GM12878 (cell line): Measurements from ENCODE around the gene DDC. TPM values are rescaled to one million over a fixed set of nuclear protein-coding genes. Genes with fewer than 3 reads are reported as not detected.

ENCODE experiments used
- ATAC-seq: fragments of 200-7000 bp; cut with Tn5 transposase; 3 replicates; pipeline ENCODE4 v1.9.1; 2020; ENCODE audit warnings: mild to moderate bottlenecking, moderate library complexity
- BruUV-seq: library from RNA; stranded (reverse); fragments of 400-500 nt; replicated peaks from 2 replicates; lab custom pipeline; 2021; lab: Mats Ljungman, UMichigan
- CTCF ChIA-PET: fragments of 300-600 bp; sonication (Branson Sonifier 250); formaldehyde crosslinking; extraction: SDS; loops from one replicate; lab custom pipeline; 2021; ENCODE audit warnings: inconsistent platforms; lab: Yijun Ruan, JAX
- POLR2A ChIA-PET: fragments of 350-600 bp; formaldehyde crosslinking; extraction: SDS; loops from one replicate; lab custom pipeline; 2021; ENCODE audit warnings: inconsistent platforms; lab: Charles Lee
- RAD21 ChIA-PET: fragments of 300-600 bp; sonication (Branson Sonifier 250); formaldehyde crosslinking; loops from one replicate; lab custom pipeline; 2023; ENCODE audit warnings: antibody characterized with exemption; ENCODE audit not compliant: unreplicated experiment; lab: Charles Lee
- SMC1A ChIA-PET: fragments of 300-600 bp; sonication (Branson Sonifier 250); formaldehyde crosslinking; loops from one replicate; lab custom pipeline; 2023; ENCODE audit not compliant: unreplicated experiment, uncharacterized antibody; lab: Charles Lee
- DNase-seq: peaks from one replicate; pipeline ENCODE4 v3.0.0-alpha.2; 2011; ENCODE audit warnings: low read depth, low spot score
- FAIRE-seq: peaks from 3 replicates; lab custom pipeline; 2011; peaks lifted over from hg19 to GRCh38; lab: Jason Lieb, UNC
- H2AFZ ChIP-seq: 2 replicates; pipeline ENCODE4 v1.6.0; 2011; ENCODE audit warnings: low read depth, low read length, control low read depth; ENCODE audit not compliant: control insufficient read depth
- H3K27ac ChIP-seq: 2 replicates; pipeline ENCODE4 v1.5.1; 2011; ENCODE audit warnings: control low read depth; ENCODE audit not compliant: control insufficient read depth, insufficient read depth
- H3K27me3 ChIP-seq, 2 experiments: replicated peaks in 1 of 2; 2 replicates each; pipeline versions ENCODE4 v1.6.0 to v1.6.1; 2011; ENCODE audit warnings: low read length in 1 of 2; ENCODE audit not compliant: control insufficient read depth in 2 of 2, insufficient read depth in 2 of 2
- H3K36me3 ChIP-seq, 2 experiments: 2 replicates each; pipeline ENCODE4 v1.5.1; 2011; ENCODE audit warnings: low read length in 1 of 2; ENCODE audit not compliant: control insufficient read depth in 2 of 2, insufficient read depth in 2 of 2
- H3K4me1 ChIP-seq: 2 replicates; pipeline ENCODE4 v1.6.1; 2011; ENCODE audit warnings: mild to moderate bottlenecking, low read length, moderate library complexity, mixed read lengths; ENCODE audit not compliant: control insufficient read depth, insufficient read depth
- H3K4me2 ChIP-seq: 2 replicates; pipeline ENCODE4 v1.6.0; 2011; ENCODE audit warnings: control low read depth; ENCODE audit not compliant: control insufficient read depth, insufficient read depth
- H3K4me3 ChIP-seq: fragments of 200-600 bp; sonication (generic); 2 replicates; pipeline ENCODE4 v1.5.1; 2016
- H3K79me2 ChIP-seq: 2 replicates; pipeline ENCODE4 v1.6.0; 2011; ENCODE audit warnings: low read length; ENCODE audit not compliant: control insufficient read depth, insufficient read depth
- H3K9ac ChIP-seq: 2 replicates; pipeline ENCODE4 v1.8.0; 2011; ENCODE audit warnings: low read length, control low read depth, mixed read lengths; ENCODE audit not compliant: control insufficient read depth, insufficient read depth
- H3K9me3 ChIP-seq: replicated peaks from 3 replicates; pipeline ENCODE4 v1.5.1; 2011; ENCODE audit warnings: mild to moderate bottlenecking, low read length; ENCODE audit not compliant: control insufficient read depth, insufficient read depth
- H4K20me1 ChIP-seq: 2 replicates; pipeline ENCODE4 v1.6.0; 2011; ENCODE audit not compliant: control insufficient read depth, insufficient read depth
- CREB1 ChIP-seq: IDR thresholded peaks from 2 replicates; pipeline ENCODE4 v1.6.1; 2012; ENCODE audit warnings: low read depth, mild to moderate bottlenecking, inconsistent platforms
- DPF2 ChIP-seq: fragments of 450-650 bp; IDR thresholded peaks from 2 replicates; pipeline ENCODE4 v1.6.1; 2017; ENCODE audit warnings: mild to moderate bottlenecking
- LARP7 ChIP-seq: fragments of 450-650 bp; IDR thresholded peaks from 2 replicates; pipeline ENCODE4 v1.6.1; 2017; ENCODE audit warnings: mild to moderate bottlenecking
- NFYB ChIP-seq: IDR thresholded peaks from 2 replicates; pipeline ENCODE4 v1.6.1; 2011; ENCODE audit warnings: low read depth, mild to moderate bottlenecking, low read length, improper control_type of control experiment, moderate library complexity; ENCODE audit not compliant: insufficient read depth
- TCF3 ChIP-seq: IDR thresholded peaks from 2 replicates; pipeline ENCODE4 v1.6.1; 2012; ENCODE audit warnings: low read depth, mild to moderate bottlenecking, low read length, borderline replicate concordance; ENCODE audit not compliant: insufficient read depth
- WRNIP1 ChIP-seq: IDR thresholded peaks from 2 replicates; pipeline ENCODE4 v1.6.1; 2011; ENCODE audit warnings: low read depth, low read length, improper control_type of control experiment, borderline replicate concordance
- WGBS: methylation state at CpG from one replicate; pipeline ENCODE4 v1.1.6; 2016; ENCODE audit warnings: low lambda C conversion rate; ENCODE audit not compliant: insufficient replicate concordance, insufficient coverage; ENCODE audit errors: missing lambda C conversion rate; 5-methylcytosine and 5-hydroxymethylcytosine counted together
- in situ Hi-C: fragments of 300-500 bp; cut with MboI; formaldehyde crosslinking; loops from 9 replicates; pipeline ENCODE4 v1.14.3; 2018; ENCODE audit warnings: mixed read lengths
- intact Hi-C: fragments of 100-400 bp; cut with micrococcal nuclease; formaldehyde crosslinking; loops from one replicate; pipeline ENCODE4 v1.14.2; 2022; ENCODE audit not compliant: unreplicated experiment
- polyA plus RNA-seq, 11 experiments: library from polyadenylated mRNA; depleted of rRNA in 4 of 11; unstranded in 6 of 11; stranded (reverse) in 5 of 11; fragments of >200 nt; fragmentation: Nextera tagmentation in 4 of 11; fragmentation: Illumina TruSeq in 1 of 11; extraction: Ambion mirVana in 4 of 11; extraction: Trizol in 1 of 11; gene quantifications; 1 replicate in 1 of 11; 2 replicates in 10 of 11; pipeline versions ENCODE4 v1.2.1 to v1.2.3, GENCODE V29; 2011 to 2016; ENCODE audit warnings: inconsistent platforms in 2 of 11, missing spikeins in 2 of 11, low read depth in 1 of 11
- total RNA-seq, 4 experiments: library from RNA; depleted of rRNA in 3 of 4; stranded (reverse); fragments of >200 nt in 3 of 4; fragmentation: Illumina TruSeq in 1 of 4; extraction: Trizol in 1 of 4; gene quantifications; 2 replicates each; pipeline versions ENCODE4 v1.2.1 to v1.2.3, GENCODE V29; 2013 to 2021

The DDC gene
- total and polyA plus RNA-seq, 10 of the 15 experiments (the other 5 are each of a cell fraction or from before 2014, with no cell fraction given), result not detected

- Histone ChIP-seq H3K79me2 (no peaks in the 10 kb centered on the region), H3K27ac (no peak overlapping the region), H3K4me1 (no peaks in the 10 kb centered on the region), H3K4me3 (no peak overlapping the region), H2AFZ (no peak overlapping the region), H4K20me1 (no peaks in the 10 kb centered on the region), H3K9ac (no peak overlapping the region), H3K27me3 (no peaks in the 10 kb centered on the region; a peak in 1 of 4 replicates), H3K4me2 (no peak overlapping the region), H3K9me3 (no peaks in the 10 kb centered on the region), H3K36me3 (no peaks in the 10 kb centered on the region)
- TF ChIP-seq CREB1, result 0 out of 2 replicates have a peak, but pooled peaks have one; percentile 25
- TF ChIP-seq DPF2, result no peak
- in situ Hi-C loops (no loop called here), intact Hi-C loops (no loop called here)
- SMC1A ChIA-PET, result no interaction called here
- POLR2A ChIA-PET, result no interaction called here
- ATAC-seq, result no peak; the same call in 2 of the 3 replicates
- CTCF ChIA-PET, result interaction anchor here (0.6 kb wide), 1 partner anchor 418 kb away, joined by 3 read pairs; no protein-coding TSS in a partner anchor
- BruUV-seq, result no TSS peak
- WGBS, result 29% methylated on average over 11 of the region's 12 CpGs
- RAD21 ChIA-PET, result interaction anchor here (0.6 kb wide), 1 partner anchor 273 kb away, joined by 3 read pairs; no protein-coding TSS in a partner anchor
- no peak for DNase-seq
- no peak for FAIRE-seq
Measured at GRCh38 chr7:50534690-50535290, 30.4 kb downstream of the DDC start.

- H3K79me2 ChIP-seq, result no peaks in the 10 kb centered on the region
- H3K27me3 ChIP-seq, result no peaks in the 10 kb centered on the region; a peak in 1 of 4 replicates
- in situ Hi-C loops, result no loop called here
- H4K20me1 ChIP-seq, result no peaks in the 10 kb centered on the region
- no peaks in the 10 kb centered on the region for H3K4me1 ChIP-seq
- ChIA-PET RAD21 (no interaction called here), POLR2A (no interaction called here)
- no peak for ATAC-seq
- no peak for FAIRE-seq
- 12% methylated on average over 3 of the region's 3 CpGs for WGBS
- no peak for TF ChIP-seq NFYB
- no peak for TF ChIP-seq LARP7
- TF ChIP-seq TCF3, result no peak
- no peak for TF ChIP-seq WRNIP1
- TF ChIP-seq, all 136 proteins: peak for 0
- ChIA-PET CTCF (no interaction called here), SMC1A (no interaction called here)
- no peak overlapping the region for H3K4me2 ChIP-seq
- H3K27ac ChIP-seq, result no peak overlapping the region
- H3K9me3 ChIP-seq, result no peaks in the 10 kb centered on the region
- H2AFZ ChIP-seq, result no peak overlapping the region
- intact Hi-C loops, result no loop called here
- no TSS peak for BruUV-seq
- no peak for DNase-seq
- H3K9ac ChIP-seq, result no peak overlapping the region
- no peaks in the 10 kb centered on the region for H3K36me3 ChIP-seq
- no peak overlapping the region for H3K4me3 ChIP-seq
Measured at GRCh38 chr7:50533866-50534265, 31.3 kb downstream of the DDC start.
